ENCODE measurements around the gene COL6A1. TPM values are rescaled to one million over a fixed set of nuclear protein-coding genes. Genes with fewer than 3 reads are reported as not detected.

Gene COL6A1
- total and polyA plus RNA-seq, 2 of the 4 experiments (the other 2 are of a cell fraction) = 173 to 1,578 TPM

DNA sequence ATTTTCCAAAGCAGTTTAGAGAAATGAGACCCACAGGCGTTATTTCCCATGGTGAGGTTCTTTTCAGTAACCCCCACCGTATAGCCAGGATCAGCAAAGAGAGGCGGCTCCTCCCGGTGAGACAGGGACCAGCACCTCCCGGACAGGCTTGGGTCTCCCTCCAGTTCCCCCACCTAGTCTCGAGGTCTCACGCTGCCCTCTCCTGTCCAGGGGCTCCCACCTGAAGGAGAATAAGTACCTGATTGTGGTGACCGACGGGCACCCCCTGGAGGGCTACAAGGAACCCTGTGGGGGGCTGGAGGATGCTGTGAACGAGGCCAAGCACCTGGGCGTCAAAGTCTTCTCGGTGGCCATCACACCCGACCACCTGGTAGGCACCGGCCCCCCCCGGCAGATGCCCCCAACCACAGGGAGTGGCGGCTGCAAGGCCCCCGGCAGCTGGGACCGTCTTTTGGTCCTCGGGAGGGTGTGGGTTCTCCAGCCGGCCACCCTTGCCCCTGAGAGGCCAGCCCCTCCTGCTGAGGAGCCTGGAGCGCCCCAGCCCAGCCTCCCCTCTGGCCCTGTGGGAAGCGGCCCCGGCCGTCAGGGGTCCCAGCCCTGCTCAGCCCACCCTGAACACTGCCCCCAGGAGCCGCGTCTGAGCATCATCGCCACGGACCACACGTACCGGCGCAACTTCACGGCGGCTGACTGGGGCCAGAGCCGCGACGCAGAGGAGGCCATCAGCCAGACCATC, 4.9 kb downstream of the COL6A1 start (continued):
- TF ChIP-seq, protein P1, sequence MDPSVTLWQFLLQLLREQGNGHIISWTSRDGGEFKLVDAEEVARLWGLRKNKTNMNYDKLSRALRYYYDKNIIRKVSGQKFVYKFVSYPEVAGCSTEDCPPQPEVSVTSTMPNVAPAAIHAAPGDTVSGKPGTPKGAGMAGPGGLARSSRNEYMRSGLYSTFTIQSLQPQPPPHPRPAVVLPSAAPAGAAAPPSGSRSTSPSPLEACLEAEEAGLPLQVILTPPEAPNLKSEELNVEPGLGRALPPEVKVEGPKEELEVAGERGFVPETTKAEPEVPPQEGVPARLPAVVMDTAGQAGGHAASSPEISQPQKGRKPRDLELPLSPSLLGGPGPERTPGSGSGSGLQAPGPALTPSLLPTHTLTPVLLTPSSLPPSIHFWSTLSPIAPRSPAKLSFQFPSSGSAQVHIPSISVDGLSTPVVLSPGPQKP (IDR thresholded peaks at IDR 0.05; ENCODE audit: borderline replicate concordance, low read depth, low read length) = no peak
- no peak for TF ChIP-seq MAFK (IDR thresholded peaks at IDR 0.05; ENCODE audit: low read depth, low read length)
- TF ChIP-seq FOS (IDR thresholded peaks at IDR 0.05; ENCODE audit: low read depth, low read length) = no peak

All from IMR-90 (cell line).